H1 (cell line): Measurements from ENCODE around the gene CRTC3. TPM values are rescaled to one million over a fixed set of nuclear protein-coding genes. Genes with fewer than 3 reads are reported as not detected.

ENCODE experiments used
- ATF2 ChIP-seq: IDR thresholded peaks from 2 replicates; pipeline ENCODE4 v1.6.1; 2012; ENCODE audit warnings: low read length, inconsistent platforms
- KDM4A ChIP-seq: IDR thresholded peaks from one replicate; pipeline ENCODE4 v1.7.1; 2012; ENCODE audit warnings: low read depth, mild to moderate bottlenecking, moderate library complexity, low read length, inconsistent platforms; ENCODE audit not compliant: severe bottlenecking
- POLR2A ChIP-seq, 2 experiments: IDR thresholded peaks; 1 replicate in 1 of 2; 2 replicates in 1 of 2; pipeline ENCODE4 v1.6.1; 2011; ENCODE audit warnings: low read depth in 2 of 2, low read length in 2 of 2, mild to moderate bottlenecking in 2 of 2; ENCODE audit errors: control extremely low read depth in 1 of 2
- POLR2AphosphoS5 ChIP-seq: IDR thresholded peaks from 2 replicates; pipeline ENCODE4 v1.6.1; 2011; ENCODE audit warnings: low read depth, low read length
- RBBP5 ChIP-seq: IDR thresholded peaks from 2 replicates; pipeline ENCODE4 v1.7.1; 2012; ENCODE audit warnings: low read depth, mild to moderate bottlenecking, inconsistent platforms, low read length, moderate library complexity, borderline replicate concordance
- SP2 ChIP-seq: IDR thresholded peaks from 2 replicates; pipeline ENCODE4 v1.6.1; 2012; ENCODE audit warnings: mild to moderate bottlenecking, low read length, inconsistent platforms
- TBP ChIP-seq: IDR thresholded peaks from 2 replicates; pipeline ENCODE4 v1.6.1; 2011; ENCODE audit warnings: low read depth, low read length, improper control_type of control experiment
- polyA plus RNA-seq, 7 experiments: library from polyadenylated mRNA; depleted of rRNA in 3 of 7; stranded (reverse) in 5 of 7; unstranded in 2 of 7; fragments of >200 nt in 5 of 7; fragments of 200-250 nt in 2 of 7; gene quantifications; 1 replicate in 5 of 7; 2 replicates in 1 of 7; 4 replicates in 1 of 7; pipeline versions ENCODE4 v1.2.1 to v1.2.3, GENCODE V29; 2011 to 2013; ENCODE audit warnings: missing spikeins in 2 of 7, mixed read lengths in 2 of 7
- total RNA-seq: library from RNA; stranded (reverse); fragmentation: NEBNext Ultra II Directional; extraction: Animal tissue kit (Norgen Biotek cat#: 25700); gene quantifications from 2 replicates; pipeline ENCODE4 v1.2.1, GENCODE V29; 2021

CRTC3 gene
- total and polyA plus RNA-seq, 2 of the 8 experiments (the other 6 are each of a cell fraction or from before 2014, with no cell fraction given): 5.0 to 5.3 TPM

DNA sequence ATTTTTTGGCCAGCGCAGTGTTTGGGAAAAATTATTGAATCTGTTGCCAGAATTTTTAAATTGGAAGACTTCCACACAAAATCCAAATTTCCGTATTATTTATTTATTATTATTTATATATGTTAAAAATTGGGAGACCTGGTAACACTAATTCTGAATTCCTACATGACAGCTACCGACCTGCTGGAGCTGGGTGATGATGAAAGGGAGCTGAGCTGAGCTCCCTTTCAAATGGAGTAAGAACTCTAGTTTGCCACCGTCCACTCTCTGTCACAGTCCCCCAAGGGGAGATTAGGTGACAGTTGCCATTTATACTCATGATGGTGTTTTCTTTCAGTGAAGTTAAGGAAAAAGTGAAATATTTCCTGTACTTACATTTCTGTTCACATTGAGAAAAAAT is 1.4 kb downstream of the CRTC3 start (continued):
- TF ChIP-seq RBBP5: no peak
- TF ChIP-seq ATF2: no peak
- TF ChIP-seq TBP: no peak
- TF ChIP-seq POLR2A (IDR thresholded peaks at IDR 0.05; ENCODE audit: control extremely low read depth in 1 of 2, low read depth in 2 of 2, low read length in 2 of 2): no peak
- TF ChIP-seq KDM4A: no peak
- no peak for TF ChIP-seq SP2
- no peak for TF ChIP-seq POLR2AphosphoS5
